ENCODE results near the gene ADAMTS8.

GRCh38 chr11:130442737-130443136 is 14.3 kb upstream of the ADAMTS8 start:
- TF ChIP-seq EP300 (IDR thresholded peaks at IDR 0.05) (no peak), POLR2A (IDR thresholded peaks at IDR 0.05) (no peak)
